Measurements from ENCODE around the gene ANGPTL8.

Gene ANGPTL8

GRCh38 chr19:11264452-11265176 lies 25.2 kb downstream of the ANGPTL8 start:
- DNase-seq = no peak

- DNase-seq = no peak
These were observed 25.9 kb downstream of the ANGPTL8 start for GRCh38 chr19:11265177-11265784.

- DNase-seq = no peak
These were observed 26.4 kb downstream of the ANGPTL8 start for GRCh38 chr19:11265785-11266236.

GRCh38 chr19:11267316-11268085 lies 28.1 kb downstream of the ANGPTL8 start:
- no peak for DNase-seq

- no peak for DNase-seq
These were observed 29.4 kb downstream of the ANGPTL8 start for GRCh38 chr19:11268783-11269267.

- DNase-seq = no peak
These were observed 30.0 kb downstream of the ANGPTL8 start for GRCh38 chr19:11269408-11269807.

- no peak for DNase-seq
These were observed 33.9 kb downstream of the ANGPTL8 start for GRCh38 chr19:11273296-11273695.

- DNase-seq = no peak
These were observed 34.6 kb downstream of the ANGPTL8 start for GRCh38 chr19:11273989-11274388.

GRCh38 chr19:11274533-11275086 lies 35.2 kb downstream of the ANGPTL8 start:
- DNase-seq = no peak

GRCh38 chr19:11278670-11279069 lies 39.3 kb downstream of the ANGPTL8 start:
- DNase-seq = no peak

- DNase-seq = no peak
These were observed 40.3 kb downstream of the ANGPTL8 start for GRCh38 chr19:11279505-11280236.

GRCh38 chr19:11281356-11282049 lies 42.1 kb downstream of the ANGPTL8 start:
- DNase-seq = no peak

GRCh38 chr19:11284515-11284914 lies 45.1 kb downstream of the ANGPTL8 start:
- DNase-seq = no peak

GRCh38 chr19:11286312-11286974 lies 47.0 kb downstream of the ANGPTL8 start:
- no peak for DNase-seq

- no peak for DNase-seq
These were observed 48.9 kb downstream of the ANGPTL8 start for GRCh38 chr19:11288349-11288748.

- DNase-seq = no peak
These were observed 50.8 kb downstream of the ANGPTL8 start for GRCh38 chr19:11290256-11290655.

GRCh38 chr19:11291415-11291814 lies 52.0 kb downstream of the ANGPTL8 start:
- DNase-seq = no peak

All from NCI-H2081 treated with DMSO at 0.1 percent for 48 hours (cell line).